GM04503 (cell line): ENCODE data around the gene DDX24.
A peak's percentile ranks its signal among the peaks of the same experiment; 100 is the strongest.

Source experiments
- DNase-seq: peaks from one replicate; pipeline ENCODE4 v3.0.0-alpha.2; 2012; ENCODE audit warnings: low read depth

Gene DDX24

DNA sequence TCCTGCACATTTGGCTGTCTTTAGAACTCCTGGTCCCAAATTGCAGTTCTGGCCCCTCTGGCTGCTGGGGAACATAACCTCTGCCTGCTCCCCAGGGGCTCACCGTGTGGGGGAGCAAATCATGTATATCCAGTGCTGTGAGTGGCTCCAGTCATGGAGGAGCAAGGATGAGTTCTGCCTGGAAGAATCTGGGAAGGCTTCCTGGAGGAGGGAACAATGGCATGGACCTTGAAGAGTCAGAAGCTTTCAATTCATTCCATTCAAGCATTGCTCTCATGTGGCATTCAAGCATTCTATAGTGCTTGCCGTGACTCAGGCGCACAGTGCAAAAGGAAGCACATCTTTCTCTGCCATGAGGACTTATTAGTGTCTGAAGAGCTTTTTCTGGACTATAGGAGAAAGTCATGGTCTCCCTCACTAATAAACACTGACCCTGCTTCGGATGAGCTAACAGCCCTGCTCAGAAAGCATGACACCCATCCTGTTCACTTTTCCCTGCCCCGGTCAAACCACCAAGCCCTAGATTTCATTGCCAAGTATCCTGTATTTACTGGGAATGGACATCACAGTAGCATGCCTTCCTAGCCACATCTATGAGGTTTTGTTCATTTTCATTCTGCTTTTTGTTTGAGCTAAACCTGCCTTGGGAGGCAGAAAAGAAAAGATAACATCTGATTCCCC is 33.0 kb upstream of the DDX24 start:
- DNase-seq = no peak

GRCh38 chr14:94113490-94113889 is 32.5 kb upstream of the DDX24 start:
- no peak for DNase-seq

GRCh38 chr14:94113073-94113472 is 32.1 kb upstream of the DDX24 start:
- DNase-seq = no peak

GRCh38 chr14:94112513-94113063 is 31.6 kb upstream of the DDX24 start:
- DNase-seq = no peak

DNA sequence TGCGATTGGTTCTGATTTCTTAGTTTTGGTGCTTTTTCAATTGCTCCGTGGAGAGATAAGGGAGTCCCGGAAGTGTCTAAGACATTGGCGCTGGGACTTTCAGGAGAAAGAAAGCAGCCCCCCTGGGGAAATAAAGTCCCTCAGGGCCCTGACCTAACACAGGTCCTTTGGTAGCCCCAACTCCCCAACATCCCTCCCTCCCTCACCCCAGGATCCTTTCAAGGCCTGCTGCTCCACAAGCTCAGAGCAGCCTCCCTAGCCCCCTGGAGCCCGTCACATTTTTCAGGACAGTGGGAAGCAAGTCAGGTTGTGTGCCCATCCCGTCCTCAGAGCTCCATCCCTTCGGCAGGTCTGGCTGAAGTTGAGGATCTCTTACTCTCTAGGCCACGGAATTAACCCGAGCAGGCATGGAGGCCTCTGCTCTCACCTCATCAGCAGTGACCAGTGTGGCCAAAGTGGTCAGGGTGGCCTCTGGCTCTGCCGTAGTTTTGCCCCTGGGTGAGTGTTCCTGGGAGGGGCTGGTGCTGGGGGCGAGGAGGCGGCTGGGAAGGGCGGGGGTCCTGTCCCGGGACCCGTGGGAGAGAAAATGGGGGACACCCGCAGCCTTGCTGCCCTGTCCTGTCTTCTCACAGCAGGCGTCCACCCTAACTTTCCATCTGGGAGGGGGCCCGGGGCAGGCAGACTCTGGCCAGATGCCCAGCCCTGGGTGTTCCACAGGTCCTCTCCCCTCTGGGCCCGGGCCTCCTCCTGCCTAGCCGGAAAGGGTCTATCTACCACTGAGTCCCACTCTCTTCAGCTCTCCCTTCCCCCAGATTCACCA is 30.5 kb upstream of the DDX24 start:
- DNase-seq = no peak

DNA sequence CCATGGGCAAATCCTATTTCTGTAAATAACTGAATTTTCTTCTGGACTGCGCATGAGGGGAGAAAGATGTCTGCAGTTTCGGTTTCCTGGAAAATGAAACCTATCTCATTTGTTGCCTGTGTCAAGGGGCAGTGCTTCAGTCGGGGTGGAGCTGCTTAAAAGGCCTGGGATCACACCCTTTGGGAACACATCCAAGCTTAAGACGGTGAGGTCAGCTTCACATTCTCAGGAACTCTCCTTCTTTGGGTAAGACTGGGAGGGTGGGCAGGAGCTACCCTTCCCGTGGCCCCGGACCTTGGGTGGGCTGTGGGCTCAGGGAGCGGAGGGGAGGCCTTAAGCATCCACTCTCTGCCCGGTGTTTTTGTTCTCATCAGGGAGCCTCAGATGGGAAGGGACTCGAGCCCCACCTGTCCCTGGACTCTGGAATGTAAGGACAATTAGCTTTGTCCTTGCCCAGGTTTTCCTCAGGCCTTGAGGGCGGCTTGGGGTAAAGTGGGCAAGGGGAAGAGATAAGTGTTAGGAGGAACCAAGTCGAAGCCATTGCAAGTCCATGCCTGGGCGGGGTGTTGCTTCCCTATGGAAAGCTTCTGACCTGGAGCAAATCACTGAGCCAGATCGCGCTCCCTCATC is 29.7 kb upstream of the DDX24 start, which contains the start of gene IFI27:
IFI27 (plus strand) TSS at position 185 of the 630 bp plus-strand sequence.
- no peak for DNase-seq

DNA sequence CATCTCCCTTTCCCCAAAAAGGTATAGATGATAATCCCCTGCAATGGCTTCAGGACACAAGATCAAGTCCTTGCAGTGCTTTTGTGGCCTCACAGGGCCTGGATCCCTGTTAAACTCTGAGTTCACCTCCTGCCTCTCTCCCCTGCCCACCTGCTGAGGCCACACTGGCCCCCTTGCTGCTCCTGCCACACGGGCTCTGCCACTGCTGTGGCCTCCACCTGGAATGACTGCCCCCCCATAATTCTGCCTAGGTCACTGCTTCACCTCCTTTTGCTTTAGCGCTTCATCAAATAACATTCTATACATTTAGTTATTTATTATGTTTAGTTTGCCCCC is 28.9 kb upstream of the DDX24 start:
- no peak for DNase-seq

DNA sequence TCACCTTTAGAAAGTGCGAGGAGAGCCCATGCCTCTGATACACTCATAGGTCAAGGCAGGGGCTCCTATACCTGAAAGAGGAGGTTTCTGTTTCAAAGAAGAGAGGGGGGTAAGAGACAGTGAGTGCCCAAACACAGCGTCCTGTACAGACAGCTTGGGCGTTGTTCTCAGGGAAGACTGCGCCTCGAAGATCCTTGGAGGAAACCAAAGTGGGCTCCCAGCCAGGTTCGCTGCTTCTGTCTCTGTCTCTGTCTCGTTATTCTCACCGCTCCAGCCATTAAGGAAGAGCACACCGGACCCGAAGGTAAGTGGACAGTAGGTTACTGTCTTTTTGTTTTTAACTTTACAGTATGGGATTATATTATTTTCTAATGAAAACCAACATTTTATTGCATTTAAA is 23.7 kb upstream of the DDX24 start:
- no peak for DNase-seq

DNA sequence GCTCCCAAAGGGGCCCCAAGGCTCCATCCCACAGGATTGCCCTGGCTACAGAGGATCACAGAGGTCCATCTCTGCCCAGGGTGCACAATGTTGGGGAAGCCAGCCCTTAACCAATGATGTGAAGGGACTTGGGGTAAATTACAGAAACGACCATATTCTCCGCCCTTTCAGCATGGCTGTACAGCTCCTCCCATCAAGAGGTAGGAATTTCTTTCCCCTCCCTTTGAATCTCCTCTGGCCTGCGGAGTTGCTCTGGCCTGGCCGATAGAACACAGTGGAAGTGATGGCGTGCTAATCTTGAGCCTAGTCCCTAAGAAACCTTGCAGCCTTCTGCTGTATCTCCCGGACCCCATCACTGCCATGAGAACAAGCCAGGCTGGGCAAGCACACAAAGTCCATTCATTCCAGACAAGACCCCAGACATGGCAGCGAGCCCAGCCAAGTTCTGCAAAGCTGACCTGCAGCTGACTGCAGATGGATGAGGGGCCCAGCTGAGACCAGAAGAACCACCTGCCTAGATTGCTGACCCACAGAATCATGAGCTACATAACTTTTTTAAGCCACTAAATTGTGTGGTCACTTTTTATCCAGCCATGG is 22.6 kb upstream of the DDX24 start:
- no peak for DNase-seq

DNA sequence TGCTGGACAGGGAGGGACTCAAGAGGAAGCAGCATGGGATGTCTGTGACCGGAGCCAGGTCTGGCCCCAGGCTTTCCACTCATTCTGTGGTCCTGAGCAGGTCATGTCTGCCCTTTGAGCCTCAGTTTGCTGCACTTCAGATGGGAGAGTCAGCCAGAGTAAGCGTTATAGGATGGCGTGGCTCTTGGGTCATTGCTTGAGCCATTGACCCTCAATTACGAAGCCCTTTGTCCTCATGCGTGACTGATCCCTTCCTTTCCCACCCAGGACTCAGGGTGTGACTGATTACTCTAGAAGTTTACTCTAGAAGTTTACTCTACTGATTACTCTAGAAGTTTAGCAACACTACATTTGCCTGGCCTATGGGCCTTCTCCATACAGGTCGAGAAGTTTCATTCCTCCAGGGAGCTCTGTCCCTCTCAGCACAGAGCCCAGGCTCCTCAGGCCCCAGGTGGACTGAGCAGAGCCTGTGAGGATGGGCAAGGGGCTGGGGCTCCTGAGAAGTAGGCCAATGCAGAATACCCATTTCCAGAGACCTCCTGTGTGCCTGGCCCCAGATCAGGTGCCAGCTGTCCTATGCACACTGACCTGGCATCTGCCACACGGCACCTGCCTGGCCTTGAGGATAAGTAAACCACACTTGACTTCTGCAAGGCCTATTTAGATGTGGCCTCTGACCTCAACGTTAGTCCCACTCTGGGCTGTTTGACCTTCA is 21.9 kb upstream of the DDX24 start:
- no peak for DNase-seq

DNA sequence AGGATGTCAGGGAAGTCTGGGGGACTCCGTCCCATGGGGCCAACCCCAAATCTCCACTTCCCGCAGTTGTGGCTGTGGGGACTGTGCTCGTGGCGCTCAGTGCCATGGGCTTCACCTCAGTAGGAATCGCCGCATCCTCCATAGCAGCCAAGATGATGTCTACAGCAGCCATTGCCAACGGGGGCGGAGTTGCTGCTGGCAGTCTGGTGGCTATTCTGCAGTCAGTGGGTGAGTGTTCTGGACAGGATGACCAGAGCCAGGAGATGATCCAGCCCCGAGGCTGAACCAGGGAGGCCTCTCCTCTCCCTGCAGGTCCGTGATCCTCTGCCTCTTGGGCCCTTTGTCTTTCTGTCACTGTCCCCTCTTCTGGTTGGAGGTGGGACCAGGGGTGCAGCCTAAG is 20.7 kb upstream of the DDX24 start:
- DNase-seq = no peak

DNA sequence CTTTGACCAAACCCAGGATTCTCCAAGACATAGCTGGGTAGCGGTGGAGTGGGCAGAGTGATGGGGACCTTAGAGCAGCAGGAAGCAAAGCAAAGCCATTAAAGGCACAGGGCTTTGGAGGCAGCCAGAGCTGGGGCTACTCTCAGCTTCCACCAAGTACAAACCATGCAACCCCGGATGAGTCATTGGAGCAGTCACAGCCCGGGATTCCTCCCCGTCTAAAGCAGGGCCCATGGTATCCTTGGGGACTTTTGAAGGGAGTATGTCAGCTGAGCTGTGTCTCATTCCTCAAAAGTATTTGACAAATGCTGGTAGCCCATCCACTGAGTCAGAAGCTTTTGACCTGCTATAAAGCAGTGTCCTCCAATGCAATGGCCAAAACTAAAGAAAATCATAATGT is 19.8 kb upstream of the DDX24 start:
- peak; percentile 79 for DNase-seq

GRCh38 chr14:94099006-94099405 is 18.0 kb upstream of the DDX24 start:
- DNase-seq = no peak

DNA sequence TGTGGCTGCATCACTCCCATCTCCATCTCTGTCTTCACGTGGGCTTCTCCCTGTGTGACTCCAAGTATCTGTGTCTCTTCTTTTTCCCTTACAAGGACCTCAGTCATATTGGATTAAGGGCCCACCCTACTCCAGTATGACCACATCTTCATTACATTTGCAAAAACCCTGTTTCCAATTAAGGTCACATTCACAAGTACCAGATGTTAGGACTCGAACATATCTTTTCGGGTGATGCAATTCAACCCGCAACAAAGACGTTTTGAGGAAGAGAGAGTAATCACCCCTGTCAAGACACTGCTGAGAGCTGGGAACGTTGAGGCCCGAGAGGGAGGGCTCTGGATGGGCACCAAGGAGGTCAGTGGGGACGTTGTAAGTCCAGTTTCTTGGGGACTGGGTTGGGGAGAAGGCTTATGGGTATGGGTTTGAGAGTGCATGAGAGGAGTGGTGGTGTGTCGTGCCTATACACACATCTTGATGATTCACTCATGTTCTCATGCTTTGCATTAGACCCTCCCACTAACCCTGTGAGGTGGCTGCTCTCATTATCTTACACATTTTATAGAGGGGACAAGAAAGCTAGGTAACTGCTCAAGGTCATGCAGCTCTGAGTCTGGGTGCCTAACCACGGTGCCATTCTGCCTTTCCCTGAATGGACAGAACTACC is 17.5 kb upstream of the DDX24 start:
- DNase-seq = peak; percentile 64

GRCh38 chr14:94097091-94097490 is 16.1 kb upstream of the DDX24 start:
- DNase-seq = no peak

DNA sequence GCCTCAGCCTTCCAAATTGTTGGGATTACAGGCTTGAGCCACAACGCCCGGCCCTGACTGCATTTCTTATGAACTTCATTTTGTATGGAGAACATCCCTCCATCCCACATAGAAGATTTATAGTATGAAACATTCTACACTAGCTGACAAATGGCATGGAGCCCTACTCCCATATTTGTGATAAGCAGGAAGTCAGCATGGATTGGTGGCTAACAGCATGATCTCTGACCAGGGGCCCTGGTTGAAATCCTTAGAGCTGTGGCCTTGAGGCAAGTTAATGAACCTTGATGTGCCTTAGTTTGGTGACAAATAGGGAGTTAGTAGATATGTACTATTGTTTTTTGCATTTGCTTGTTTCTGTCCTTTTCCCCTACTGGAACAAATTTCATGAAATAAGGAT is 12.4 kb upstream of the DDX24 start:
- no peak for DNase-seq

DNA sequence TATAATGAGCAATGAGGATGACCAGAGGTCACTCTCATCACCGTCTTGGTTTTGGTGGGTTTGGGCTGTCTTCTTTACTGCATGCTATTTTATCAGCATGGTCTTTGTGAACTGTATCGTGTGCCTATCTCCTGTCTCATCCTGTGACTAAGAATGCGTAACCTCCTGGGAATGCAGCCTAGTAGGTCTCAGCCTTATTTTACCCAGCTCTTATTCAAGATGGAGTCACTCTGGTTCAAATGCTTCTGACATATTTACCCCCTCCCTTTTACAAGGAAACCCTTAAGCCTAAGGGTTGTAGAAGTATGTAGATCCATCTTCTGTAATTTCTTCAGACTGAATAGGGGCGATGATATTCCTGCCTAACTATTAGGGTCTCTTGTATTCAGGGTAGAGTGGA is 8.5 kb upstream of the DDX24 start:
- DNase-seq = no peak

DNA sequence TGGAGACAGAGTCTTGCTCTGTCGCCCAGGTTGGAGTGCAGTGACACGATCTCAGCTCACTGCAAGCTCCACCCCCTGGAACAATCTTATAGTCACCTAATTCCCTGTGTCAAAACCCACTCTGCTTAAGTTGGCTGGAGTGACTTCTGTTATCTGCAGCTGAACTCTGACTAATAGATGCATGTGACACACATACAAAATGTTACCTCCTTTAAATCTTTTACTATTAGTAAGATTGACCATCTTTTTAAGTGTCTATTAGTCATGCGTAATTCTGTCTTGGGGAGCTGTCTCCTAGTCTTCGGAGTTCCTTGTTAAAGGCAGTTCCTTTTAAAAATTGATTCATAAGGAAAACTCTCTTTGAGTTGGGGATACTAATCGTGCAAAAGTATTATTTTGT is 7.5 kb upstream of the DDX24 start:
- no peak for DNase-seq

- no peak for DNase-seq
Measured at GRCh38 chr14:94087891-94088290, 6.9 kb upstream of the DDX24 start.

DNA sequence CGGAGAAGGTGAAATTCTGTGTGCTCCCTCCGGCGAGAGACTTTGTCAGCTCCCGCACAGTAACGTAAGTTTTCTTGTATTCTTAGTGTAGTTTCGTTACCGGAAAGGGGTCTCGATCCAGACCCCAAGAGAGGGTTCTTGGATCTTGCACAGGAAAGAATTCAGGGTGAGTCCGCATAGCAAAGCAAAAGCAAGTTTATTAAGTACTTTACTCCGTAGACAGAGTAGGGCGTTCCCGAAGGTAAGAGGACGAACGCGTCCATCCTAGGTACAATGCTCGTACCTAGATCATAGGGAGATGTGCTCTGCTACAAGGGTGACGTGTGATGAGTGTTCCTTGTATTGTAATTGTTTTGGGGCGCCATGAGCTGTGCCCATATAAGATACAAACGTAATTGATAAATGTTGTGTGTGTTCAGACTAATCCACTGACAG is 401 bp upstream of the DDX24 start:
- no peak for DNase-seq

- no peak for DNase-seq
Measured at GRCh38 chr14:94079891-94080620, 946 bp downstream of the DDX24 start.
